Measurements from ENCODE around the gene EXOC2.

GRCh38 chr6:493840-494239 is 199.1 kb downstream of the EXOC2 start:
- no peak for TF ChIP-seq CTCF (IDR thresholded peaks at IDR 0.05; ENCODE audit: low read length)
- no peak for TF ChIP-seq EZH2 (IDR thresholded peaks at IDR 0.05; ENCODE audit: borderline replicate concordance, low read length)

Data from OCI-LY1 (cell line).